HL-60 (cell line): ENCODE results near the gene RGP1.

Source experiments
- POLR2AphosphoS5 ChIP-seq: IDR thresholded peaks from 2 replicates; pipeline ENCODE4 v1.6.1; 2012; ENCODE audit warnings: low read depth
- SPI1 ChIP-seq: IDR thresholded peaks from 2 replicates; pipeline ENCODE4 v1.6.1; 2012; ENCODE audit warnings: low read depth, mild to moderate bottlenecking, borderline replicate concordance
- TF ChIP-seq, protein P1 (sequence below): IDR thresholded peaks from one replicate; pipeline ENCODE4 v1.5.1; 2011; ENCODE audit warnings: low read length, control low read depth, inconsistent platforms; ENCODE audit not compliant: insufficient read depth

DNA sequence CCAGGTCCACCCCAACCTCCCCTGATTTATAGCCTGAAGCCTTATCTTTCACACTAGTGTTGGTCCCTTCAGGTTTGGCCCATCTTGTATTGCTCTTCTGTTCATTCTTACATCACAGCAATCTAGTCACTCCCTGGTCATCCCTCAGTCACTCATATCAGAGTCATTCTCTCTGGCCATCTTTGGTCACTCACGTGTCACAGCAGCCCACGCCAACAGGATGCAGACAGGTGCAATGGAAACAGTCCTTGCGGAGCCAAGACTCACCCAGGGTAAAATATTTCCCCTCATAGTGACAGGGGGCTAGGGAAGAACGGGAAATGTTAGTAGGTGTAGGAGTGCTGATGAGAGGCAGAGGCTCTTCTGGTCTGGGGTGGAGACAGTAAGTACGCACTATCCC lies 4.4 kb downstream of the RGP1 start:
- TF ChIP-seq, protein P1, sequence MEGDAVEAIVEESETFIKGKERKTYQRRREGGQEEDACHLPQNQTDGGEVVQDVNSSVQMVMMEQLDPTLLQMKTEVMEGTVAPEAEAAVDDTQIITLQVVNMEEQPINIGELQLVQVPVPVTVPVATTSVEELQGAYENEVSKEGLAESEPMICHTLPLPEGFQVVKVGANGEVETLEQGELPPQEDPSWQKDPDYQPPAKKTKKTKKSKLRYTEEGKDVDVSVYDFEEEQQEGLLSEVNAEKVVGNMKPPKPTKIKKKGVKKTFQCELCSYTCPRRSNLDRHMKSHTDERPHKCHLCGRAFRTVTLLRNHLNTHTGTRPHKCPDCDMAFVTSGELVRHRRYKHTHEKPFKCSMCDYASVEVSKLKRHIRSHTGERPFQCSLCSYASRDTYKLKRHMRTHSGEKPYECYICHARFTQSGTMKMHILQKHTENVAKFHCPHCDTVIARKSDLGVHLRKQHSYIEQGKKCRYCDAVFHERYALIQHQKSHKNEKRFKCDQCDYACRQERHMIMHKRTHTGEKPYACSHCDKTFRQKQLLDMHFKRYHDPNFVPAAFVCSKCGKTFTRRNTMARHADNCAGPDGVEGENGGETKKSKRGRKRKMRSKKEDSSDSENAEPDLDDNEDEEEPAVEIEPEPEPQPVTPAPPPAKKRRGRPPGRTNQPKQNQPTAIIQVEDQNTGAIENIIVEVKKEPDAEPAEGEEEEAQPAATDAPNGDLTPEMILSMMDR, result no peak
- TF ChIP-seq POLR2AphosphoS5 (no peak), SPI1 (no peak)
